HL-60 (cell line): Measurements from ENCODE around the gene DNAJC22.

Experiments used
- CTCF ChIP-seq: IDR thresholded peaks from one replicate; pipeline ENCODE4 v1.5.1; 2011; ENCODE audit warnings: low read length, control low read depth, inconsistent platforms; ENCODE audit not compliant: insufficient read depth
- REST ChIP-seq: IDR thresholded peaks from 2 replicates; pipeline ENCODE4 v1.6.1; 2012; ENCODE audit warnings: low read depth; ENCODE audit not compliant: insufficient replicate concordance

GRCh38 chr12:49349266-49349665, 2.6 kb downstream of the DNAJC22 start:
- TF ChIP-seq CTCF (no peak), REST (no peak)
